Fibroblast of lung (primary cell): Measurements from ENCODE around the gene ANKRD44.

Experiments used
- EZH2 ChIP-seq: IDR thresholded peaks from 2 replicates; pipeline ENCODE4 v1.5.1; 2012; ENCODE audit warnings: low read length, control low read depth, mild to moderate bottlenecking; ENCODE audit errors: missing control alignments
- TF ChIP-seq, protein P1 (sequence below), 2 donors: IDR thresholded peaks in 1 of 2; conservative IDR thresholded peaks in 1 of 2; 1 replicate in 1 of 2; 2 replicates in 1 of 2; pipeline ENCODE4 v1.5.1; 2011 to 2012; ENCODE audit warnings: low read length in 2 of 2, control low read depth in 1 of 2, inconsistent platforms in 1 of 2, low read depth in 1 of 2, mild to moderate bottlenecking in 1 of 2

DNA sequence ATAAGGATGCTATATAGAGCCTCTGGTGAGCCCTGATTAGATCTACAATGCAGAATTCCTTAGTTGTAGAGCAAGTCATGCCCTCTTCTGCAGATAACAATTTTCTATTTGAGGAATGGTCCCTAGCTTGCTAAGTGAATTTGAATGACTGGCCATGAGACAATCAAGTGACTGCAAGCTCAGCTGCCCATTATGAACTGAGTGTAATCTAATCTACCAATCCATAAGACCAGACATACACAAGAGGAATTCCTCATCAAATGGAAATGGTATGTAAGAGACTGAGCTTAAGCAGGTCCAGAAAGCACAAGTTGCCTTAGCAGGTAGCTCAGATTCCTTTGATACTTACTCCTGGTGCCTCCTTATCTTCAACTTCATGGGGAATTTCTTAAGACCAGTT, 4.8 kb upstream of the ANKRD44 start:
- TF ChIP-seq, protein P1, sequence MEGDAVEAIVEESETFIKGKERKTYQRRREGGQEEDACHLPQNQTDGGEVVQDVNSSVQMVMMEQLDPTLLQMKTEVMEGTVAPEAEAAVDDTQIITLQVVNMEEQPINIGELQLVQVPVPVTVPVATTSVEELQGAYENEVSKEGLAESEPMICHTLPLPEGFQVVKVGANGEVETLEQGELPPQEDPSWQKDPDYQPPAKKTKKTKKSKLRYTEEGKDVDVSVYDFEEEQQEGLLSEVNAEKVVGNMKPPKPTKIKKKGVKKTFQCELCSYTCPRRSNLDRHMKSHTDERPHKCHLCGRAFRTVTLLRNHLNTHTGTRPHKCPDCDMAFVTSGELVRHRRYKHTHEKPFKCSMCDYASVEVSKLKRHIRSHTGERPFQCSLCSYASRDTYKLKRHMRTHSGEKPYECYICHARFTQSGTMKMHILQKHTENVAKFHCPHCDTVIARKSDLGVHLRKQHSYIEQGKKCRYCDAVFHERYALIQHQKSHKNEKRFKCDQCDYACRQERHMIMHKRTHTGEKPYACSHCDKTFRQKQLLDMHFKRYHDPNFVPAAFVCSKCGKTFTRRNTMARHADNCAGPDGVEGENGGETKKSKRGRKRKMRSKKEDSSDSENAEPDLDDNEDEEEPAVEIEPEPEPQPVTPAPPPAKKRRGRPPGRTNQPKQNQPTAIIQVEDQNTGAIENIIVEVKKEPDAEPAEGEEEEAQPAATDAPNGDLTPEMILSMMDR (conservative IDR thresholded peaks at IDR 0.05 in 1 of 2, IDR thresholded peaks at IDR 0.05 in 1 of 2; ENCODE audit: low read depth in 1 of 2, low read length in 2 of 2) = no peak
- TF ChIP-seq EZH2 = no peak
